Fibroblast of gingiva (primary cell): Measurements from ENCODE around the gene NKTR.

Experiments
- DNase-seq: peaks from one replicate; pipeline ENCODE4 v3.0.0-alpha.2; 2011; ENCODE audit warnings: low read depth

Gene NKTR

GRCh38 chr3:42696356-42697288, 96.1 kb downstream of the NKTR start:
- no peak for DNase-seq

- DNase-seq: no peak
These were observed 97.0 kb downstream of the NKTR start for GRCh38 chr3:42697289-42698051.
